Measurements from ENCODE around the gene ITGA3.

The ITGA3 gene

GRCh38 chr17:50072925-50073324, 17.0 kb downstream of the ITGA3 start:
- DNase-seq = no peak

GRCh38 chr17:50074227-50074626, 18.3 kb downstream of the ITGA3 start:
- no peak for DNase-seq

- DNase-seq = no peak
Measured at GRCh38 chr17:50075446-50076032, 19.6 kb downstream of the ITGA3 start.

- DNase-seq = no peak
Measured at GRCh38 chr17:50076221-50076590, 20.3 kb downstream of the ITGA3 start.

GRCh38 chr17:50076591-50077235, 20.8 kb downstream of the ITGA3 start:
- no peak for DNase-seq

GRCh38 chr17:50078430-50078829, 22.5 kb downstream of the ITGA3 start:
- DNase-seq = no peak

- no peak for DNase-seq
Measured at GRCh38 chr17:50079334-50080095, 23.6 kb downstream of the ITGA3 start.

- DNase-seq = no peak
Measured at GRCh38 chr17:50080096-50080480, 24.2 kb downstream of the ITGA3 start.

GRCh38 chr17:50080827-50081226, 24.9 kb downstream of the ITGA3 start:
- DNase-seq = no peak

- no peak for DNase-seq
Measured at GRCh38 chr17:50081757-50082156, 25.8 kb downstream of the ITGA3 start.

- DNase-seq = no peak
Measured at GRCh38 chr17:50087246-50087911, 31.5 kb downstream of the ITGA3 start.

GRCh38 chr17:50087912-50088405, 32.0 kb downstream of the ITGA3 start:
- DNase-seq = no peak

GRCh38 chr17:50088952-50089825, 33.3 kb downstream of the ITGA3 start:
- DNase-seq = no peak

- DNase-seq = no peak
Measured at GRCh38 chr17:50090071-50090470, 34.2 kb downstream of the ITGA3 start.

- DNase-seq = no peak
Measured at GRCh38 chr17:50090971-50091917, 35.3 kb downstream of the ITGA3 start.

GRCh38 chr17:50091918-50092285, 36.0 kb downstream of the ITGA3 start:
- no peak for DNase-seq

- DNase-seq = no peak
Measured at GRCh38 chr17:50093246-50093645, 37.3 kb downstream of the ITGA3 start.

- DNase-seq = no peak
Measured at GRCh38 chr17:50093807-50094206, 37.9 kb downstream of the ITGA3 start.

GRCh38 chr17:50094243-50094752, 38.4 kb downstream of the ITGA3 start:
- DNase-seq = peak; percentile 55

- peak; percentile 68 for DNase-seq
Measured at GRCh38 chr17:50094753-50095619, 39.1 kb downstream of the ITGA3 start, which contains the start of gene PDK2. PDK2 (plus strand) TSS chr17:50095351; CDS start chr17:50095436, 85 bp downstream.
